ENCODE data around the gene HEATR3. TPM values are rescaled to one million over a fixed set of nuclear protein-coding genes. Genes with fewer than 3 reads are reported as not detected.

HEATR3 gene
- total and polyA plus RNA-seq, 2 of the 13 experiments (the other 11 are each of a cell fraction or from before 2014, with no cell fraction given), result 22.4 to 52.4 TPM

DNA sequence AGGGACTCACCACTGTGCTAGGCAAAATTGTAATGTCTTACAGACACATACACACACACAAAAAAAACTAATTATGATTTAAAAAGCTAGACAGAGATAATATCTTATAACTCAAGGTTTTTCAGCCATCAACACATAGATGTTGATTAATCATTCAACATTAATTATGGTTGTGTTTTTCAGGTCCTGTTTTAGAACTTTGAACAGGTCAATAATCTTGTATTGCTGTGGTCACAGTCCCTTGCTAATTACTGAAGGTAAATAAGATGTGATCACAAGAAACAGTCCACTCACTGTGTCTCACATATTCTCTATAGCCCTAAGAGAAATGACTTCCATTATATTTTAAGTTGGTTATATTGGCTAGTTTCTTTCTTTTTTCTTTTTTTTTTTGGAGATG, 54.9 kb downstream of the HEATR3 start (continued):
- TF ChIP-seq, protein P1, sequence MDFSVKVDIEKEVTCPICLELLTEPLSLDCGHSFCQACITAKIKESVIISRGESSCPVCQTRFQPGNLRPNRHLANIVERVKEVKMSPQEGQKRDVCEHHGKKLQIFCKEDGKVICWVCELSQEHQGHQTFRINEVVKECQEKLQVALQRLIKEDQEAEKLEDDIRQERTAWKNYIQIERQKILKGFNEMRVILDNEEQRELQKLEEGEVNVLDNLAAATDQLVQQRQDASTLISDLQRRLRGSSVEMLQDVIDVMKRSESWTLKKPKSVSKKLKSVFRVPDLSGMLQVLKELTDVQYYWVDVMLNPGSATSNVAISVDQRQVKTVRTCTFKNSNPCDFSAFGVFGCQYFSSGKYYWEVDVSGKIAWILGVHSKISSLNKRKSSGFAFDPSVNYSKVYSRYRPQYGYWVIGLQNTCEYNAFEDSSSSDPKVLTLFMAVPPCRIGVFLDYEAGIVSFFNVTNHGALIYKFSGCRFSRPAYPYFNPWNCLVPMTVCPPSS (IDR thresholded peaks at IDR 0.05), result no peak
- TF ChIP-seq, protein P2, sequence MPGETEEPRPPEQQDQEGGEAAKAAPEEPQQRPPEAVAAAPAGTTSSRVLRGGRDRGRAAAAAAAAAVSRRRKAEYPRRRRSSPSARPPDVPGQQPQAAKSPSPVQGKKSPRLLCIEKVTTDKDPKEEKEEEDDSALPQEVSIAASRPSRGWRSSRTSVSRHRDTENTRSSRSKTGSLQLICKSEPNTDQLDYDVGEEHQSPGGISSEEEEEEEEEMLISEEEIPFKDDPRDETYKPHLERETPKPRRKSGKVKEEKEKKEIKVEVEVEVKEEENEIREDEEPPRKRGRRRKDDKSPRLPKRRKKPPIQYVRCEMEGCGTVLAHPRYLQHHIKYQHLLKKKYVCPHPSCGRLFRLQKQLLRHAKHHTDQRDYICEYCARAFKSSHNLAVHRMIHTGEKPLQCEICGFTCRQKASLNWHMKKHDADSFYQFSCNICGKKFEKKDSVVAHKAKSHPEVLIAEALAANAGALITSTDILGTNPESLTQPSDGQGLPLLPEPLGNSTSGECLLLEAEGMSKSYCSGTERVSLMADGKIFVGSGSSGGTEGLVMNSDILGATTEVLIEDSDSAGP (CRISPR knock-in tag; IDR thresholded peaks at IDR 0.05; ENCODE audit: borderline replicate concordance), result no peak
- TF ChIP-seq, protein P3, sequence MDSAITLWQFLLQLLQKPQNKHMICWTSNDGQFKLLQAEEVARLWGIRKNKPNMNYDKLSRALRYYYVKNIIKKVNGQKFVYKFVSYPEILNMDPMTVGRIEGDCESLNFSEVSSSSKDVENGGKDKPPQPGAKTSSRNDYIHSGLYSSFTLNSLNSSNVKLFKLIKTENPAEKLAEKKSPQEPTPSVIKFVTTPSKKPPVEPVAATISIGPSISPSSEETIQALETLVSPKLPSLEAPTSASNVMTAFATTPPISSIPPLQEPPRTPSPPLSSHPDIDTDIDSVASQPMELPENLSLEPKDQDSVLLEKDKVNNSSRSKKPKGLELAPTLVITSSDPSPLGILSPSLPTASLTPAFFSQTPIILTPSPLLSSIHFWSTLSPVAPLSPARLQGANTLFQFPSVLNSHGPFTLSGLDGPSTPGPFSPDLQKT (CRISPR knock-in tag; IDR thresholded peaks at IDR 0.05; ENCODE audit: borderline replicate concordance), result no peak
- TF ChIP-seq, protein P4, sequence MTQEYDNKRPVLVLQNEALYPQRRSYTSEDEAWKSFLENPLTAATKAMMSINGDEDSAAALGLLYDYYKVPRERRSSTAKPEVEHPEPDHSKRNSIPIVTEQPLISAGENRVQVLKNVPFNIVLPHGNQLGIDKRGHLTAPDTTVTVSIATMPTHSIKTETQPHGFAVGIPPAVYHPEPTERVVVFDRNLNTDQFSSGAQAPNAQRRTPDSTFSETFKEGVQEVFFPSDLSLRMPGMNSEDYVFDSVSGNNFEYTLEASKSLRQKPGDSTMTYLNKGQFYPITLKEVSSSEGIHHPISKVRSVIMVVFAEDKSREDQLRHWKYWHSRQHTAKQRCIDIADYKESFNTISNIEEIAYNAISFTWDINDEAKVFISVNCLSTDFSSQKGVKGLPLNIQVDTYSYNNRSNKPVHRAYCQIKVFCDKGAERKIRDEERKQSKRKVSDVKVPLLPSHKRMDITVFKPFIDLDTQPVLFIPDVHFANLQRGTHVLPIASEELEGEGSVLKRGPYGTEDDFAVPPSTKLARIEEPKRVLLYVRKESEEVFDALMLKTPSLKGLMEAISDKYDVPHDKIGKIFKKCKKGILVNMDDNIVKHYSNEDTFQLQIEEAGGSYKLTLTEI (CRISPR knock-in tag; conservative IDR thresholded peaks at IDR 0.05), result no peak
- TF ChIP-seq, protein P5, sequence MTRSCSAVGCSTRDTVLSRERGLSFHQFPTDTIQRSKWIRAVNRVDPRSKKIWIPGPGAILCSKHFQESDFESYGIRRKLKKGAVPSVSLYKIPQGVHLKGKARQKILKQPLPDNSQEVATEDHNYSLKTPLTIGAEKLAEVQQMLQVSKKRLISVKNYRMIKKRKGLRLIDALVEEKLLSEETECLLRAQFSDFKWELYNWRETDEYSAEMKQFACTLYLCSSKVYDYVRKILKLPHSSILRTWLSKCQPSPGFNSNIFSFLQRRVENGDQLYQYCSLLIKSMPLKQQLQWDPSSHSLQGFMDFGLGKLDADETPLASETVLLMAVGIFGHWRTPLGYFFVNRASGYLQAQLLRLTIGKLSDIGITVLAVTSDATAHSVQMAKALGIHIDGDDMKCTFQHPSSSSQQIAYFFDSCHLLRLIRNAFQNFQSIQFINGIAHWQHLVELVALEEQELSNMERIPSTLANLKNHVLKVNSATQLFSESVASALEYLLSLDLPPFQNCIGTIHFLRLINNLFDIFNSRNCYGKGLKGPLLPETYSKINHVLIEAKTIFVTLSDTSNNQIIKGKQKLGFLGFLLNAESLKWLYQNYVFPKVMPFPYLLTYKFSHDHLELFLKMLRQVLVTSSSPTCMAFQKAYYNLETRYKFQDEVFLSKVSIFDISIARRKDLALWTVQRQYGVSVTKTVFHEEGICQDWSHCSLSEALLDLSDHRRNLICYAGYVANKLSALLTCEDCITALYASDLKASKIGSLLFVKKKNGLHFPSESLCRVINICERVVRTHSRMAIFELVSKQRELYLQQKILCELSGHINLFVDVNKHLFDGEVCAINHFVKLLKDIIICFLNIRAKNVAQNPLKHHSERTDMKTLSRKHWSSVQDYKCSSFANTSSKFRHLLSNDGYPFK (CRISPR knock-in tag; IDR thresholded peaks at IDR 0.05; ENCODE audit: borderline replicate concordance), result no peak

All from HepG2 (cell line).